NCI-H2227 treated with DMSO at 0.1 percent for 48 hours (cell line): ENCODE results near the gene GMCL1.
"Not testable (repeated sequence)": the region's sequence is repeated elsewhere in the genome, so short reads cannot be mapped to it uniquely, and the experiment has no call there.

Experiments
- DNase-seq: peaks from one replicate; lab custom pipeline; 2025; lab: John Stamatoyannopoulos, UW

GMCL1 gene

DNA sequence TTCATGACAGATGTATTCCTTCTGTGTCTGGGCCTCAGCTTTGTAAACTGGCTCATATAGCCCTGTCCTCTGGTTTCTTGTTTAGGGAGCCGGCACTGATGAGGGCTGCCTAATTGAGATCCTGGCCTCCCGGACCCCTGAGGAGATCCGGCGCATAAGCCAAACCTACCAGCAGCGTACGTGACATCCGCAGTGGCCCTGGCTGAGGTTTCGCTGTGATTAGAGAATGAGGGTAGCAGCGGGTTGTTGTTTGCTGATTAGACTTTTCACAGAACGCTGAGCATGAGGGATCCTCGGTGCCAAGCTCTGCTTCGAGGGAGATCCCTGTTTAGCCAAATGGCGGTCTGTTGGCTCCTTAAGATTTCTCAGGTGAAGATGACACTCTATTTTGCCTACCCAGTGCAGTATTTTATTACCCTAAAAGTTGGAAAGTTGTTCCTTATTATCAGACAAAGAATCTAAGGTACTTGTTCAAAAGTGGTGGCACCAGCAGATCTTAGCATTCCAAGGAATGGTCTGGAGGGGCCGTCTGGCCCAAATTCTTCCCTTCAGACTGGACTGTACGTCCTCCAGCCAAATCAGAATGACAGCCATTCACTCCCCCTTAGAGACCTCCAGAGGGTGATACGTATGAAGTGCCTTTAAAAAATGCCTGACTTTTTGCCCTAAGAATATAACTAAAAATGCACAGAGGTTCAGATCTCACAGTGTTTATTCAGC is 21.5 kb upstream of the GMCL1 start:
- DNase-seq = no peak

DNA sequence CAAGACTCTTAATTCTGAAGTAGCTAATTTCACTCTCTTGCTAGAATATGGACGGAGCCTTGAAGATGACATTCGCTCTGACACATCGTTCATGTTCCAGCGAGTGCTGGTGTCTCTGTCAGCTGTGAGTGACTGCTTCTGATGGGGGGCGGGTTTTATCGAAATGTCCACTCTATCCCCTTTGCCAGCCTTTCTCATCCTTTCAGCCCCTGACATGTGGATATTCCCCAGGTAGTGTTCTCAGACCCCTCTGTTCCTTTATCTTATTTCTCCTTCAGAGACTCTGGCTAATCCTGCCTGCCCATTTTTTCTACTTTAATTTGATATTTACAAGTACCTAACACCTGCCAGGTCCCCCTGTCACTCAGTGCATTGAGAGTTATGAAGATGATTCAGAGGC is 18.9 kb upstream of the GMCL1 start:
- no peak for DNase-seq

DNA sequence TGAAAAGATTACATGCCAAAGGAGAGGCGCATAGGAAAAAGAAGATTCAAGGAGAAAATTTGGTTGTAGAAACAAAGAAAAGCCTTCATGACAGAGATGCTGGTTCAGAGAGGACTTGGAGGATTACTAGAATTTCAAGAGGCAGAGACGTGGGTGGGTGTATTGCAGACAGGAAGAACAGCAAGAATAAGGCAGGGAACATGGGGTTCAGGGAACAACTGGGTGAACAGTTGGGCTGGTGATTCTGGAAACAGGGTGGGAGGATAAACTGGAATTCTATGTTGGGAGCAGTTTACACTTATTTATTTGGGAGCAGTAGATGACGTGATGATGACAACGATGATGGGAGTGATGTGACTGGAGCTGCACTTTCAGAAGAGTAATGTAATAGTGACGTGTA is 18.4 kb upstream of the GMCL1 start:
- no peak for DNase-seq

DNA sequence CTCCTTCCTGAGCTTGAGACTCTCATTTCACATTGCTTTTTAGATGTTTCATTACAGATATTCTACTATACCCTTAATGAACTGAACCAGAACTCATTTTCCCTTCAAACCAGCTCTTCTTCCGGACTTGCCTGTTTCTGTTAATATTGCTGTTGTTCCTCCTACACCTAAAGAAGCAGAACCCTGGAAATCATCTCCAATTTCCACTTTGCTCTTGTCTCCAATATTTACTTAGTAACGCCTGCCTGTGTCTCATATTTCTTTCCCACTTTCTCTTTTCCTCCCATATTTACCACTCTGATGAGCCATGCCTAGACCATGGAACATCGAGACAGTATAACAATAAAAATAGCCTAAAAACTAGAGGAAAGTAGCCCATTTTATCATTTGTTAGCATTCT is 17.9 kb upstream of the GMCL1 start:
- DNase-seq = no peak

DNA sequence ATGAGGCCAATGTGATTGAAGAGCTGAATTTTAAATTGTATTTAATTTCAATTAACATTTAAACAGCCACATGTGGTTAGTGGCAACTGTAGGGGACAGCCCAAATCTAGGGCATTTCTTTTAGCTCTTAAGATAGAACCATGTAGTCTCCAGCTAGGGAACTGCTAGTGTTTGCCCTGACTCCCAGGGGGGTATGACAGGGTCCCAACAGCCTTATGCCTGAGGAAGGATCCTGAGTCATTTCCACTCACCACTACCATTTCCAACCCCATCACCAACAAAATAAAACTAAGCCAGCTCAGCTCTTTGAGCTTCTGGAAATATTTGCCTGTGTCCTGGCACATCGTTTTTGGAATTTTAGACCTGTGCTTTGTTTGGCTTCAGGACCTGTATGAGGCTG is 13.7 kb upstream of the GMCL1 start:
- no peak for DNase-seq

DNA sequence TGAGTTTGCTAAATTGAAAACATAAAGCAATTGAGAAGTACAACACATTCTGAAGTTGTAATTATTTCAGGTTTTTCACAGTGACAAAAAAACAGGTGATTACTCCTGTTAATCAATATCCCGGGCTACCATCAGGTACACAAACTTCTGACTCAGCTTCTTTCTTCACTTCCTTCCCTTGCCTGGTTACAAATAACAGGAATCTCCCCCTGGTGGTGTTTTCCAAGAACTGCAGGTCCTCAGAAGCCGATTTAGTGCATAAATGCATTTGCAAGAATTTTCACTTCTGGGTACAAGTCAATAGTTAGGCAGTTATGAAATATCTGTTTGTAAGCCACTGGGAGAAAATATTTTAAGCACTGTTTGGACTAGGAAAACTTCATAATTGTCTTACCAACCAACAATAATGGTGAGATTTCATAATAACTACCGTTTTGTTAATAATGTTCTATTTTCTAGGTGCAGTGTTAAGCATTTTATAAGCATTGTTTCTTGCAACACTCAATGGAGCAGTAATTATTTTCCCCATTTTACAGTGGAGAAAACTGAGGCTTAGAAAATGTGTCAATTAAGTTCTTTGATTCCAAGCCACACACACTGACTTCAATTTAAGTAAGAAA is 12.4 kb upstream of the GMCL1 start:
- peak; percentile 87 for DNase-seq

DNA sequence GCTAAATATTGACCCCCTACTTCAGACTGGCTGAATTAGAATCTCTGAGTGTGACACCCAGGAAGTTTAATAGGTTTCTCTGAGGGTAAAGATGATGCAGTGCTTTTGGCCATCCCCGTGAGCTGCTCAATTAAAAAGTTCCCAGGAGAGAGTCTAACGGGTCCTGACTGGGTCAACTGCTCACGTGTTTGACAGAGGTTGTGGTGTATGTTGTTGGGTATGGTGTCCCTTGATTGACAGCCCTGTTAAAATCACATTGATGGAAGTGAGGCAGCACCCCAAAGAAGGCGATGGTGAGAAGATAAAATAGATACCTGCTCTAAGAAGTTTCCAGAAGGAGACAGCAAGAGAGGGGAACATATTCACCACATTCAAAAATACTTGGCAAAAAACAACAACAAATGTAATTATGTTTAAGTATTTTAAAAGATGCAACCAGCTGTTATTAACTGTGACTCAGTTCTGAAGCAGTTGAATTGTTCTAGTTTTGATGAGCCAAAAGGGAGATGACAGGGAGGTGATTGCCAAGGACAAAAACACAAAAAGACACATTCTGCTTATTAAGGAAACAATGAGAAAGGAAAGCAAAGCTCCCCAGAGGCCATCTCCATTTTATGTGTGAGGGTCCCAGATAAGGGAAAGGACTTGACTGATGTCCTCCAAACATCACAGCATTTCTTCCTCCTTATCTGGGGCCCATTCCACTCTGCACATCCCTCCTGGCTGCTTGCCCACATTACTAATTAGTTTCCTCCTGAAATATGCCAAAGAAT is 11.5 kb upstream of the GMCL1 start:
- DNase-seq = no peak

DNA sequence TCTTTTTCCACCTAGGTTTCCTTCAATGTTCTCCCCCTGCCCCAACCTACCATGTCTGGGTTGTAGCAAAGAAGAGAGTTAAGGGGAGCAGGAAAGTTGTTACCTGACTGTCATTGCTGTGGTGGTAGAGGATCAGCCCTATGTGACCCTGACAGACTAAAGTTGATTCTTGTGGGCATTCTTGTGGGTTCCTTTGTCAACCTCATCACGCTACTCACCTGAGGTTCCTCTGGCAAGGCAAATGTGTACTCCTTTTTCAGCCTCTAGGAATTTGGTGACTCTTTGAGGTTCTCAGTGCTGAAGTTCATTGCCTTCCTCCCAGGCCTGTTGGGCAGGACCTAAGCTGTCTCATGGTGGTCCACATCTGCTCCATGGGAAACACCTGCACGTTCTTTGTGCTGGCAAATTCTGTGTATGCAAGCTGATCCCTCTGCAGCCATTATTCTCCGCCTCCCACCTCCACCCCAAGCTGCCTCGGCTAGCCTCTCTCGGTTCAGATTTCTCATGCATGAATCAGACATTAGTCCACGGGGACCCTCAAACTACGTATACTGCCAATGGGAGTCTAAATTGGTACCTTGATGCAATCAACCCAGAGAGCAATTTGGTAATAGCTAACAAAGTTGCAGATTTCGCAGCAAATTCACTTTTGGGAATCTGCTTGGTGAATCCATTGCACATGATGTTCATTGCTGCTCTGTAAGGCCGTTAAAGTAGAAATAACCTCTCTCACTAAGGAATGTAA is 1.5 kb upstream of the GMCL1 start:
- peak; percentile 21 for DNase-seq

DNA sequence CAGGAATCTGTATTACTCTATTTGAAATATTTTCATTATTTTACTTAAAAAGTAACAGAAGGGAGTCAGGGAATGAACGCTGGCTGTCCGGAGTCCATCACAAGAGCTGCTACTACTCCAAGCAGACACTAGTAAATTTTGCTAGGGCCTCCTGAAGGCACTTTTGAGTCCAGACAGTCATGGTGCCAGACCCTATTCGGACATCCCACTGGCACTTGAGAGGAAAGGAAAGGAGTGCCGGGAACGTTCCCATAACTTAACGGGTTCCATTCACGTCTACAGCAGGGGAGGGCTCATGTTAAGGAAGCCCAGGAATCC is 563 bp upstream of the GMCL1 start:
- no peak for DNase-seq

DNA sequence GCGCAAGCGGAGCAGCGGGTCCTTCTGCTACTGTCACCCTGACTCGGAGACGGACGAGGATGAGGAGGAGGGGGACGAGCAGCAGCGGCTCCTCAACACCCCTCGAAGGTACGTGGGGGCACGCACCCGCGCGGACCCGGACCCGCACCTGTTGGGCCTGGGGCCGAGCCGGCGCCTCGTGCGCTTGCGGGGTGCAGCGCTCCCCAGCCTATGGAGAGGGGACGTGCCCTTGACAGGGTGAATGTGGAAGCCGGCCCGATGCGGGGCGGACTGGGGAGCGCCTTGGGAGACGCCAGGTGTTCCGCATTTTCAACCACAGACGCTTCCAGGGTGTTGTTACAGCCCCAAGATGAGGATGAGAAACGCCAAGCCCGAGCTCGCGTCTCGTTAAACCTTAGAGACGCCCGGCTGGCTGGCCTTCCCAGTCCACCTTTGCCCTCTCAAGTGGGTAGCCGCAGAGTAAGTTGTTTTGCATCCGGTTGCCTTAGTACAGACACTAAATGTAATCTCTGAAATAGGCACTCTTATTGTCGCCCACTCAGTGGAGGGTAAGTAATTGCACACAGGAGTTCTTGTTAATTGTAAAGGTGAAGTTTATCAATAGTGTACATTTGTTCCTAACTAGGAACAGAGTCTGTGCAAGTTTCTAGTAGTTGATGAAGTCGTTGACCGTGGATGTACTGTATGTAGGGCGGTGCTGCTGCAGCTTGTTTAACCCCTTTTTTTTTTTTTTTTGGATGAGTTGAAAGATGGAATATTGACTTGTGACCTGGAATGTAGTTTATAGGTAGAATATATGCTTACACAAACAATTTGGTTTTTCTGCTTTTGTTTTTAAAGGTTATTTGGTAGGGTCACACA is 815 bp downstream of the GMCL1 start:
- DNase-seq = peak; percentile 26

DNA sequence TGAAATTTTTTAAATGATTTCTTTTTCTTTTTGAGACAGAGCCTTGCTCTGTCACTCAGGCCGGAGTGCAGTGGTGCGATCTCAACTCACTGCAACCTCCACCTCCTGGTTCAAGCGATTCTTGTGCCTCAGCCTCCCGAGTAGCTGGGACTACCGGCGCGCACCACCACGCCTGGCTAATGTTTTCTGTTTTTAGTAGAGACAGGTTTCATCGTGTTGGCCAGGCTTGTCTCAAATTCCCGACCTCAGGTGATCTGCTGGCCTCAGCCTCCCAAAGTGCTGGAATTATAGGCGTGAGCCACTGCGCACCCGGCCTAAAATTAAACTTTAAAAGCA is 1.4 kb downstream of the GMCL1 start:
- DNase-seq = not testable (repeated sequence)

DNA sequence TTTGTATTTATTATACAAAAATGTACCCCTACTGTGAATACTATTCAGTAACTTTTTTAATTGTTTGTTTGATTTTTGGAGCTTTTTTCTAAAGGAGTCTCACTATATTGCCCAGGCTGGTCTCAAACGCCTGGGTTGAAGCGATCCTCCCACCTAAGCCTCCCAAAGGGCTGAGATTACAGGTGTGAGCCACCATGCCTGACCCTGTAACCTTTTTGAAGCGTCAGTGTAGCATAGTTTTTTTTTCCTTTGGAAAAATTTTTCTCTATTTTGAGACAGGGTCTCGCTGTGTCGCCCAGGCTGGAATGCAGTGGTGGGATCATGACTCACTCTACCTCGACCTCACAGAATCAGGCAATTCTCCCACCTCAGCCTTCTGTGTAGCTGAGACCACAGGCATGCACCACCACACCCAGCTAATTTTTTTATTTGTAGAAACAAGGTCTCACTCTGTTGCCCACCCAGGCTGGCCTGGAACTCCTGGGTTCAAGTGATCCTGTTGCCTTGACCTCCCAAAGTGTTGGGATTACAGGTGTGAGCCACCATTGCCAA is 2.0 kb downstream of the GMCL1 start:
- DNase-seq = no peak

DNA sequence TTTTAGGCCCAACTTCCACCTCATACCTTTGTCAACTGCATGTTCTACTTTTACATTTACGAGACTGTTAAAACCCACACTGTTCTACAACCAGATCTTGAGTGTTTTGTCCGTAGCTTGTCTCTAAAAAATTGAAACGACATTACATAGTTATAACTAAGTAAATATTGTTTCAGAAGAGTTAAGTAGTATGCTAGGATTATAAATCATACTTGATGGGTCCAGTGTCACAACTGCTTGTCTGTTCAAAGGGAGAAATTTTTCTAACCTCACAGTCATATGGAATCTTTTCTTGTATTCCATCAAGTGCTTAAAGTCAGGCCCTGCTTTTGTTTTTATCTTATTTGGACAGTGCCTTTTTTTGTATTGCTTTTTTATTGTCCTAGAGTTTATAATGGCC is 4.3 kb downstream of the GMCL1 start:
- DNase-seq = no peak

DNA sequence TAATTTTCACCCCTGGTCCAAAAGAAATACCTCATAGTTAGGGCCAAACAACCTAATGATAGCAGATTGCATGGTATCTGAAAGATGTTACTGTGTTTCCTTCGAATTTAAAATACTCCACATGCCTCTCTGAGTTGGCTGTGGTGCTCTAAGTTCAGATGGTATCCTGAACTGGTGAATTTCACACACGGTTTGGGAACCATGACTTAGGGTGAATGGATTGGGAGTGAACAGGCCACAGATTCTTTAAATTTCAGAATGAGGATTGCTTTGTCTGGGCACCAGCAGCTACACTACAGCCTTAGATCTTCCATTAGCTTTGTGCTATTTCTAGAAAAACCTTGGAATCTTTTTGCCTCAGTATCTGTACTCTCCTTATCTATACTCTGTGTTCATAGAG is 6.2 kb downstream of the GMCL1 start:
- DNase-seq = no peak

DNA sequence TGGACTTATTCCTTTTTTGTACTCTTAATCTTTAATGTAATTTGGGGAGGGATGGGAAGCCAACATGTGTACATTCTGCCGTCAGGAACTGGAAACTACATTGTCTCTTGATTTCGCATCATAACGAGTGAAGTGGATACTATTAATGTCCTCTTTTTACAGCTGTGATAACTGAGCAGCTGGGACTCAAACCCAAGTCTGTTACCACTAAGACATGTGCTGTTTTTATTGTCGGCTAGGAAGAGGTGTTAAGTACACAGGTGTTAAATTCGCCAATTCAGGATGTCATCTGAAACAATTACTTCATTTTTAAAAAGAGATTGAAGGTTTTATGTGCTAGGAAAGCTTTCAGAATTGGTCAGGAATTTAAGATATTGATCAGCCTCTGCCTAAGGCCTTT is 6.9 kb downstream of the GMCL1 start:
- DNase-seq = no peak

DNA sequence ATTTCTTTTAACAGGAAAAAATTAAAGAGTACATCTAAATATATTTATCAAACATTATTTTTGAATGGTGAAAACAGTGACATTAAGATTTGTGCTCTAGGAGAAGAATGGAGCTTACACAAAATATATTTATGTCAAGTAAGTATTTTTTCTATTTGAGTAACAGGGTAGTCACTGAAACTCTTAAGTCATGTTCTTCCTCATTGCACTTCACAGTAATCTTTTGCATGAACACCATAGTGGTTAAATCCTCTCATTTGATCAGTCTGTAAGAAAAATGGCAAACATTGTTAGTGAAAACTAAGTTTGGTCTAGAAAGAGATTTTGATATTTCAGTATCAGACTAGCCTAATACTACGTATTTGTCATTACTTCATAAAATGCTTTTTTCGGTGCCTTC is 8.1 kb downstream of the GMCL1 start:
- no peak for DNase-seq

DNA sequence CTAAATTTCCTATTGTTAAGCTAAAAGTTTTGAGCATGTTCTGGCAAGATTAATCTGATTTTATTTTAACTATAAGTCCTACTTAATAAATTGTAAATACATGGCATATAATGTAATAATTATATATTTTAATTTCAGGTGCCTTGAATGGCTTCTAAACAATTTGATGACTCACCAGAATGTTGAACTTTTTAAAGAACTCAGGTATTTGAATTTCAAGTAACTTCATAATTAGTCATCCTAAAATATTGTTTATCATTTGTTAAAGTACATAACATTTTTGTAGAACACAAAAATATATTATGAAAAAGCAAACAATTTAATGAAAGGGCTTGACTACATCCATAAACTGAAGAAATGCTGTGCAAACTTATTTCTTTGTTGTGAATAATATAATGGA is 14.5 kb downstream of the GMCL1 start:
- no peak for DNase-seq

DNA sequence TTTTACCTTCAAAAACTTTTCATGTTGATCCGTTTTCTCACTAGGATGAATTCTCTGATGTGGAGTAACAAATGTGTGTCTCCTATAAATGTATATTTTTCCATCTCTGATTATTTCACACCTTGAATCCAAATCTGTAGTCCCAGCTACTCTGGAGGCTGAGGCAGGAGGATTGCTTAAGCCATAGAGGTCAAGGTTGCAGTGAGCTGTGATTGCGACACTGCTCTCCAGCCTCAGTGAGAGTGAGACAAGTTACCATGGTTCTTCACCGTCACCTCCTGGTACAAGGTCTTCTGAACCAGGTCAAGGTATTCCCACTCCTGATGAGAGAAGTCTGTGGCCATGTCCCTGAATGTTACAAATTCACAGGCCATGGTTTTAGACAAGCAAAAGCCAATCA is 15.1 kb downstream of the GMCL1 start:
- no peak for DNase-seq

DNA sequence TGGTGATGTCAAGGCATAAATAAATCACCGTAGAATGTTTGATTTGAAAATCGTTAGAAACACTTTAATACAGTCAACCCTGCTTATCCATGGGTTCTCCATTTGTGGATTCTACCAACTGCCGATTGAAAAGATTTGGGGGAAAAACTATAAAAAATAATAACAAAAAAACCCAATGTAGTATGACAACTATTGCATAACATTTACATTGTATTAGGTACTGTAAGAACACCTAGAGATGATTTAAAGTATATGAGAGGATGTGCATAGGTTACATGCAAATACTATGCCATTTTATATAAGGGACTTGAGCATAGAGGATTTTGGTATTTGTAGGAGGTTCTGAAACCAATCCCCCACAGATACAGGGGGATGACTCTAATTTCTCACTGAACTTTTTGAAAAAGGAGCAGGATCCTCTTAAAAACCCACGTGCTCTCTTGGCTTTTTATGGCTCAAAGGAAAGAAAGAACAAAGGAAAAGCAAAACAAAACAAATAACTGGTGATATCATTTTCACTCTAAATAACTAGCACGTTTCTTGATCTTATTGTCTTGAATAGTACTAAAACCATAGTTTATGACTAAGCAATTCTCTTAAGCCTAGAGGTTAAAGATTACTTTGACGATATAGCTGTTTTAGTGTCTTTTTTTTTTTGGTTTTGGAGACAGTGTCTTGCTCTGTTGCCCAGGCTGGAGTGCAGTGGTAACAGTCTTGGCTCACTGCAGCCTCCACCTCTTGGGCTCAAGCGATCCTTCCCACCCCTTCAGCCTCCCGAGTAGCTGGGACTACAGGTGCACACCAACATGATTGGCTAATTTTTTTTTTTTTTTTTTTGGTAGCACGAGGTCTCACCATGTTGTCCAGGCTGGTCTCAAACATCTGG is 17.0 kb downstream of the GMCL1 start:
- no peak for DNase-seq

DNA sequence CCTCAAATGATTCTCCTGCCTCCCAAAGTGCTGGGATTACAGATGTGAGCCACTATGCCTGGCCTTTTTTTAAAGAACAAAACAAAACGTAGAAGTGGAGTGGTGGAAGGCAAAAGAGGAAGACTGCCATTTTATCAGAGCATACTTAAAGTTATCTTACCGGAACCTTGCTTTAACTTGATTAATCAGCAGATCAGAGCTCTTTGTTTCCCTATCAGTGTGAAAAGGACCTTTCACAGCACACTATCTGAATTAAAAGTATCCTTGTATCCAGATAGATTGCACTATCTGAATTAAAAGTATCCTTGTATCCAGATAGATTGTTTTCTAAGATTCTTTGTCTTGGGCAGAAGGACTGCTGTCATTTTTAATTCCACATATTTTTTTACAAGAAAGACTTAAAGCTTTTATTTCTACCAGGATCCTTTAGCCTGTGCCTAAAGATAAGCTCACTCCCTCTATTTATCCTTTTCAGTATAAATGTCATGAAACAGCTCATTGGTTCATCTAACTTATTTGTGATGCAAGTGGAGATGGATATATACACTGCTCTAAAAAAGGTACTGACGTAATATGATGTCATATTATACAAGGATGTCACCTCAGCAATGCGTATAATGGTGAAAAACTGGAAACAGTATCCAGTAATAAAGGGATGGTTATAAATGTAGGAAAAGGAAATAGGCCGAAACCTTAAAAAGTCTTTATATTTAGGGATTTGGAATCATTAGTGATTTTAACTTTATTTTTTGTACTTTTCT is 17.8 kb downstream of the GMCL1 start:
- DNase-seq = no peak
